EH (cell line): ENCODE results near the gene ZNF628.

Experiments used
- DNase-seq: peaks from one replicate; pipeline ENCODE4 v3.0.0-alpha.2; 2015; ENCODE audit warnings: low read depth

ZNF628 gene

GRCh38 chr19:55451163-55451964 is 25.1 kb upstream of the ZNF628 start:
- DNase-seq, result no peak

GRCh38 chr19:55451965-55452748 is 24.3 kb upstream of the ZNF628 start:
- DNase-seq, result no peak

GRCh38 chr19:55452749-55453346 is 23.6 kb upstream of the ZNF628 start:
- peak; percentile 74 for DNase-seq

- no peak for DNase-seq
Measured at GRCh38 chr19:55453511-55454260, 22.7 kb upstream of the ZNF628 start.

GRCh38 chr19:55454787-55455243 is 21.6 kb upstream of the ZNF628 start:
- peak; percentile 53 for DNase-seq

GRCh38 chr19:55455576-55456235 is 20.7 kb upstream of the ZNF628 start:
- no peak for DNase-seq

GRCh38 chr19:55456347-55456746 is 20.1 kb upstream of the ZNF628 start:
- DNase-seq, result no peak

- no peak for DNase-seq
Measured at GRCh38 chr19:55457683-55458457, 18.5 kb upstream of the ZNF628 start.

GRCh38 chr19:55459551-55459949 is 16.9 kb upstream of the ZNF628 start:
- no peak for DNase-seq

- DNase-seq, result peak; percentile 48
Measured at GRCh38 chr19:55459950-55460657, 16.3 kb upstream of the ZNF628 start.

- peak; percentile 82 for DNase-seq
Measured at GRCh38 chr19:55460670-55461258, 15.7 kb upstream of the ZNF628 start.

- DNase-seq, result peak; percentile 100
Measured at GRCh38 chr19:55461259-55461973, 15.0 kb upstream of the ZNF628 start, which contains the start of gene ISOC2. Gene ISOC2, minus strand, starts transcription at chr19:55461642. Its CDS starts 5,156 bp downstream, at chr19:55456486.

GRCh38 chr19:55461974-55462626 is 14.3 kb upstream of the ZNF628 start:
- peak; percentile 50 for DNase-seq

- DNase-seq, result no peak
Measured at GRCh38 chr19:55462722-55463121, 13.7 kb upstream of the ZNF628 start.

GRCh38 chr19:55463583-55464031 is 12.8 kb upstream of the ZNF628 start:
- DNase-seq, result no peak

- DNase-seq, result no peak
Measured at GRCh38 chr19:55464039-55464661, 12.3 kb upstream of the ZNF628 start.

GRCh38 chr19:55464662-55465054 is 11.8 kb upstream of the ZNF628 start, which contains the start of gene C19orf85:
Gene C19orf85, minus strand, starts transcription at chr19:55464751. Its CDS starts 197 bp downstream, at chr19:55464554.
- DNase-seq, result no peak
